Myocyte (in vitro differentiated cells): ENCODE results near the gene ACVR2B. TPM values are rescaled to one million over a fixed set of nuclear protein-coding genes. Genes with fewer than 3 reads are reported as not detected.
A peak's percentile ranks its signal among the peaks of the same experiment; 100 is the strongest.
"Not testable (repeated sequence)": the region's sequence is repeated elsewhere in the genome, so short reads cannot be mapped to it uniquely, and the experiment has no call there.

Experiments
- DNase-seq: peaks from one replicate; pipeline ENCODE4 v3.0.0-alpha.2; 2012; ENCODE audit warnings: low read depth
- polyA plus RNA-seq: library from polyadenylated mRNA; unstranded; fragments of >200 nt; gene quantifications from one replicate; pipeline ENCODE4 v1.2.1, GENCODE V29; 2012; ENCODE audit warnings: missing spikeins
- total RNA-seq: library from RNA; depleted of rRNA; stranded (reverse); fragments of >200 nt; gene quantifications from 2 replicates; pipeline ENCODE4 v1.2.3, GENCODE V29; 2014

ACVR2B gene
- total RNA-seq, result 2.7 and 2.9 TPM in 2 replicates
- 1.1 TPM for polyA plus RNA-seq

DNA sequence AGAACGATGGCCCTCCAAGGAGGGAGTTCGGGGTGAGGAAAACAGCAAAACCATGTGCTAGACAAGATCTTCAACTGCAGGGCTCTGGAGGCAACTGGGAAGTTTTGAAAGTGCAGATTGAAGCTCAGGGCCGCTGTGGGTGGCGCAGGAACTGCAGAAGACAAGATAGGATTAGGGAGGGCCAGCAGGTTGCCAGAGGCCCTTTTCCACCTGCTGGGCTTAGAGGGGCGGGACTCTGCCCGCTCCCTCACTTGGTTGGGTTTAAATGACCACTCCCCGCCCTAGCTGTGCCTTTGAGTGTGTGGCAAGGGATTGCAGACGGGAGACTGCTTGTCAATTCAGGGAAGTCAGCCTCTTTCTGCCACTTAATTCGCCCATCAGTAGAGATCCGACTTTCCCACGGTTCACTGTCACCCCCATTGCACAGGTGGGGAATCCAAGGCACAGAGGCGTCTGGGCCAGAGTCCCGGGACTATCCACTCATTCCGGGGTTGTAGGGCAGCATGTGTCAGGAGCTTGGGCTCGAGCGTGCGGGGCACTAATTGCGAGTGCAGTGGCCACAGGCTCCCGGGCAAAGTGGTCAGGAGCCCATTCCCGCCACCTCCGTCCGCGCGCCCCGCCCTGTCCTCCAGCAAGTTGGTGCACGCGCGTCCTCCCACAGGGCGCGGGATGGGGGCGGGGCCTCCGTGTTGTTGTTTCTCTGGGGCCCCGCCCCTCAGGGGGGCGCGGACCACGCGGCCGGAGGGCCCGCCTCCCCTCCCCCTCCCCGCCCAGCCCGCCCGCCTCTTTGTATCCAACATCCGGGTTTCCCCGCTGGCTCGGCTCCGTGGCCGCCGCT, at the start of gene ACVR2B:
Gene ACVR2B (plus strand): TSS at position 816 of the 838 bp plus-strand sequence. CDS start 433 bp downstream, outside the sequence.
- DNase-seq, result peak; percentile 81

DNA sequence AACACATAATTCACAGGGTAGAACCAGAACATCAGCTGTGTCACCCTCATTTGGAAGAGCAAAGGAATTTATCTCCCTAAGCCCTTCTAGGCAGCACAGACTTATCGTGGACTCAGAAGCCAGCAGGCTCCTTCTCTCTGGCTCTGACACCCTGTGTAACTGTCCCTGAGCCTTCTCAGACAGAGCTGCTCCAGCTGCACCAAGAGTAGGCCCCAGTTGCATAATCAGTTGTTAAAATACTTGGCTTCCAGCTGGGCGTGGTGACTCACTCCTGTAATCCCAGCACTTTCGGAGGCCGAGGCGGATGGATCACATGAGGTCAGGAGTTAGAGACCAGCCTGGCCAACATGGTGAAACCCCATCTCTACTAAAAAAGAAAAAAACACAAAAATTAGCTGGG, 49.4 kb upstream of the ACVR2B start:
- peak; percentile 65 for DNase-seq

DNA sequence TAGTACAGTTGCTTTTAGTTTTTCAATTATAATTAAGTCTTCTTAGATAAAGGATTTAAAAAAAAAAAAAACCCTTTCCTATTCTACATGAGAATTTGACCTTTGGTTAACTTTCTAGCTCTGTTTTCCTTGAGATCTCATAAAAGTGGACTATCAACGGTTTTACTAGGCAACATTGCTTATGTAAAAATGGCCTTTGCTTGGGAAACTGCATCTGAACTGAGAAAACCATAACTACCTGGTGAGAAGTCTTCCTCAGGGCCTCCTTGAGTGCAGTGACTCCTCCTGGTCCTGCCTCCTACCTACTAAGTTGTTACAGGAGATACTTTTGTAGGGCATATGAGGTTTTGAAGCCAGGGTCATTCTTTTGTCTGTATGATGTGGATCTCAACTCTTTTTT, 42.1 kb upstream of the ACVR2B start:
- DNase-seq, result no peak

DNA sequence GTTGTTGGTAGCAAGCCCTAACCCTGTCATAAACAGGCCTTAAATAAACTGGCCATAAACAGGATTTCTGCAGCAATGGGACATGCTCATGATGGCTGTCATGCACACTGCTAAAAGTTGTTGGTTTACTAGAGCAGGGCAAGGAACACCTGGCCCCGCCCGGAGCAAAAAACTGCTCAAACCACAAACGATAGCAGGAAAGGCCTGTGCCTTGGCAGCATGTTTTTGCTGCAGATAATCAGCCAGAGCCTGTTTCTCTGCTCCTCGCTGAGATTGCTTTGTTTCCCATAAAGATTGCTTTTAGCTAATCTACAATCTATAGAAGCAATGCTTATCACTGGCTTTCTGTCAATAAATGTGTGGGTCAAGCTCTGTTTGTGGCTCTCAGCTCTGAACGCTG, 32.9 kb upstream of the ACVR2B start:
- DNase-seq, result not testable (repeated sequence)

DNA sequence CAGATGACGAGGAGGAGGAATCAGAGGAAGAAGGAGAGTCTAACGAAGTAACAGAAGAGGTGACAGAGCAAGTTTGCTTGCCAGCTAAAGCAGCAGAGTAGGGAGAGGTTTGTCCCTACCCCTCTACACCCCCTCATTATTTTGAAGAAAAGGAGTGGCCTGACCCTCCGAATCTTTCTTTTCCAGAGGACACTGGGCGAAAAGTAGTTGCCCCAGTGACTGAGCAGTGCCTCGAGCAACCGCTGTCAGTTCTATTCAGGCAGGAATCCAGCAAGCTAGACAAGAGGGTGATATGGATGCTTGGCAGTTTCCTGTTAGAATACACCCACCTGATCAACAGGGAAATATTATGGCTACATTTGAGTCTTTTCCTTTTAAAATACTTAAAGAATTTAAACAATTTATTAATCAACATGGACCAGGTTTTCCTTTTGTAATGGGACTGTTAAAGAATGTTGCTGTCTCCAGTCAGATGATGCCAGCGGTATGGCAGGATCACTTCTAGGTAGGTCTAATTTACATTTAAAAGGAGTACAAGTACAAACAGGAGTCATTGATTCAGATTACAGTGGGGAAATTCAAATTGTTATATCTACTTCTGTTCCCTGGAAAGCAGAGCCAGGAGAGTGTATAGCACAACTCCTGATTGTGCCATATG, 31.9 kb upstream of the ACVR2B start:
- no peak for DNase-seq

DNA sequence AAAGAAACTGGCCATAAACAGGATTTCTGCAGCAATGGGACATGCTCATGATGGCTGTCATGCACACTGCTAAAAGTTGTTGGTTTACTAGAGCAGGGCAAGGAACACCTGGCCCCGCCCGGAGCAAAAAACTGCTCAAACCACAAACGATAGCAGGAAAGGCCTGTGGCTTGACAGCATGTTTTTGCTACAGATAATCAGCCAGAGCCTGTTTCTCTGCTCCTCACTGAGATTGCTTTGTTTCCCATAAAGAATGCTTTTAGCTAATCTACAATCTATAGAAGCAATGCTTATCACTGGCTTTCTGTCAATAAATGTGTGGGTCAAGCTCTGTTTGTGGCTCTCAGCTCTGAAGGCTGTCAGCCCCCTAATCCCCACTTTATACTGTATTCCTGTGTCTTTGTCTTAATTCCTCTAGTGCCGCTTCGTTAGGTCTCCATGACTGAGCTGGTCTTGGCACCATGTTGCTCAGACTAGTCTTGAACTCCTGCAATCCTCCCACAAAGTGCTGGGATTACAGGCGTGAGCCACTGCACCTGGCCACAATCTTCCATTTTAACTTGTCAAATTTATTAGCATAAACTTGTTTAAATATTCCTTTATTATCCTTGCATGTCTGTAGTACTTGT, 26.8 kb upstream of the ACVR2B start:
- not testable (repeated sequence) for DNase-seq

DNA sequence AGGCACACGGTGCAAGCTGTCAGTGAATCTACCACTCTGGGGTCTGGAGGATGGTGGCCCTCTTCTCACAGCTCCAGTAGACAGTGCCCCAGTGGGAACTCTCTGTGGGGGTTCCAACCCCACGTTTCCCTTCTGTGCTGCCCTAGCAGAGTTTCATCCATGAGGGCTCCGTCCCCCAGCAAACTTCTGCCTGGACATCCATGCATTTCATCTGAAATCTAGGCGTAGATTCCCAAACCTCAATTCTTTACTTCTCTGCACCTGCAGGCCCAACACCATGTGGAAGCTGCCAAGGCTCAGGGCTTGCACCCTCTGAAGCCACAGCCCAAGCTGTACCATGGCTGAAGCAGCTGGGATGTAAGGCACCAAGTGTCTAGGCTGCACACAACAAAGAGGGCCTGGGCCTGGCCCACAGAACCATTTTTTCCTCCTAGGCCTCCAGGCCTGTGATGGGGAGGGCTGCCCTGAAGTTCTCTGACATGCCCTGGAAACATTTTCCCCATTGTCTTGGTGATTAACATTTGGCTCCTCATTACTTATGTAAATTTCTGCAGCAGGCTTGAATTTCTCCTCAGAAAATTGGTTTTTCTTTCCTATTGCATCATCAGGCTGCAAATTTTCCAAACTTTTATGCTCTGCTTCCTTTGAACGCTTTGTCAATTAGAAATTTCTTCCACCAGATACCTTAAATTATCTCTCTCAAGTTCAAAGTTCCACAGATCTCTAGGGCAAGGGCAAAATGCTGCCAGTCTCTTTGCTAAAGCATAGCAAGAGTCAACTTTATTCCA, 20.6 kb upstream of the ACVR2B start:
- not testable (repeated sequence) for DNase-seq

DNA sequence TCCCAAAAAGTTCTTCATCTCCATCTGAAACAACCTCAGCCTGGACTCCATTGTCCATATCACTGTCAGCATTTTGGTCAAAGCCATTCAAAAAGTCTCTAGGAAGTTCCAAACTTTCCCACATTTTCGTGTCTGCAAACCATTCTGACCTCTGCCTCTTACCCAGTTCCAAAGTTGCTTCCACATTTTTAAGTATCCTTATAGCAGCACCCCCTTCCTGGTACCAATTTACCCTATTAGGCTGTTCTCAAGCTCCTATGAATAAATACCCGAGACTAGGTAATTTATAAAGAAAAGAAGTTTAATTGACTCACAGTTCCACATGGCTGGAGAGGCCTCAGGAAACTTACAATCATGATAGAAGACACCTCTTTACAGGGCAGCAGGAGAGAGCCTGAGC, 20.0 kb upstream of the ACVR2B start:
- DNase-seq, result not testable (repeated sequence)

DNA sequence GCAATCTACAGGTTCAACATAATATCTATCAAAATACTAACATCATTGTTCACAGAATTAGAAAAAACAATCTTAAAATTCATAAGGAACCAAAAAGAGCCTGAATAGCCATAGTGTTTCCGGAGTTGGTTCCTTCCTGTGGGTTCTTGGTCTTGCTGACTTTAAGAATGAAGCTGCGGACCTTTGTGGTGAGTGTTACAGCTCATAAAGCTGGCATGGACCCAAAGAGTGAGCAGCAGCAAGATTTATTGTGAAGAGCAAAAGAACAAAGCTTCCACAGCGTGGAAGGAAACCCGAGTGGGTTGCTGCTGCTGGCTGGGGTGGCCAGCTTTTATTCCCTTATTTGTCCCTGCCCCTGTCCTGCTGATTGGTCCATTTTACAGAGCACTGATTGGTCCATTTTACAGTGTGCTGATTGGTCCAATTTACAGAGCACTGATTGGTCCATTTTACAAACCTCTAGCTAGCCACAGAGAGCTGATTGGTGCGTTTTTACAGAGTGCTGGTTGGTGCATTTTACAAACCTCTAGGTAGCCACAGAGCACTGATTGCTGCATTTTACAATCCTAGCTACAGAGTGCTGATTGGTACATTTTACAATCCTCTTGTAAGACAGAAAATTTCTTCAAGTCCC, 15.1 kb upstream of the ACVR2B start:
- DNase-seq, result peak; percentile 28

DNA sequence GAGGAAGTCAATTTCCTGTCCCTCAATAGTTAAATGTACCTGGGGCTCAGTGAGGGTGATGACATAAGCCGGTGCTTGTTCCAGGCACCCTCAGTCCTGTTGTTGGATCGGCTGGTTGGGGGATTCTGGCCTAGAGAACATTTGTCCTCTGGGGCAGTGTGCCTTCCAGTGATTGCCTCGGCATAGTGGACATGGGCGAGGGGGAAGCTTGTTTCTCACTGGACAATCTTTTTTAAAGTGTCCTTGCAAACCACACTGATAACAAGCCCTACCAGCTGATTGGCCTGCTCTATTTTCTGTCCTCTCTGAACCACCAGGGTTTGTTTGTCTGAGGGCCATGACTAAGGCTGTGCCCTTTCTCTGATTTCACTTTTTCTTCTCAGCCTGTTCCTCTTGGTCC, 10.5 kb upstream of the ACVR2B start:
- DNase-seq, result not testable (repeated sequence)

DNA sequence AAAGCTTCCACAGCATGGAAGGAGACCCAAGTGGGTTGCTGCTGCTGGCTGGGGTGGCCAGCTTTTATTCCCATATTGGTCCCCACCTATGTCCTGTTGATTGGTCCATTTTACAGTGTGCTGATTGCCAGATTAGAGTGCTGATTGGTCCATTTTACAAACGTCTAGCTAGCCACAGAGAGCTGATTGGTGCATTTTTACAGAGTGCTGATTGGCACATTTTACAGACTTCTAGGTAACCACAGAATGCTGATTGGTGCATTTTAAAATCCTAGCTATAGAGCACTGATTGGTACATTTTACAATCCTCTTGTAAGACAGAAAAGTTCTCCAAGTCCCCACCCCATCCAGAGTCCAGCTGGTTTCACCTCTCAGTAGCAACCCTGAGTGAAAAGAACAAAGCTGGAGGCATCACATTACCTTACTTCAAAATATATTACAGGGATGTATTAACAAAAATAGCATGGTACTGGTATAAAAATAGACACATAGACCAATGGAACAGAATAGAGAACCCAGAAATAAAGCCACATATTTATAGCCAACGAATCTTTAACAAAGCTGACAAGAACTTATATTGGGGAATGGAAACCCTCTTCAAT, 7.5 kb upstream of the ACVR2B start:
- DNase-seq, result peak; percentile 40

DNA sequence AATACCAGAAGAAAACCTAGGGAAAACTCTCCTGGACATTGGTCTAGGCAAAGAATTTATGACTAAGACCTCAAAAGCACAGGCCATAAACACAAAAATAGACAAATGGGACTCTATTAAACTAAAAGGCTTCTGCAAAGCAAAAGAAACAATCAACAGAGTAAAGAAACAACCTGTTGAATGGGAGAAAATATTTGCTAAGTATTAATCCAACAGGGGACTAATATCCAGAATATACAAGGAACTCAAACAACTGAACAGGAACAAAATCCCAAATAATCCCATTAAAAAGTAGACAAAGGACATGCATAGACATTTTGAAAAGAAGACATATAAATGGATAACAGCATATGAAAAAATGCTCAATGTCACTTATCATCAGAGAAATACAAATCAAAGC, 6.9 kb upstream of the ACVR2B start:
- no peak for DNase-seq

DNA sequence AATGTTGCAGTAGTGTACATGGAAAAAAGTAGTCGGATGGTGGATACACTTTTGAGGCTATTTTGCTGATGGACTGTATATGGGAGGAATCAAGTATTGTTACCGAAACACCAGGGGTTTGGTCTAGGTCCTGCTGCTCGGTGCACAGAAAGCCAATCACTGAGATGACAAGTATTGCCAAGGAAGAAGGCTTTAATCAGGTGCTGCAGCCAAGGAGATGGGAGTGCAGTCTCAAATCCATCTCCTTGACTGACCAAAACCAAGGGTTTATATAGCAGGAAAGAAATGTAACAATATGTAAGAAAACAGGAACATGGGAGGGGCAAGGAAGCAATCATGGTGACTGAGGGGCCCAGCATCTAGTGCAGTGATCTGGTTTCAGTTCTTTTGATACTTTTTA, 2.8 kb upstream of the ACVR2B start:
- no peak for DNase-seq

DNA sequence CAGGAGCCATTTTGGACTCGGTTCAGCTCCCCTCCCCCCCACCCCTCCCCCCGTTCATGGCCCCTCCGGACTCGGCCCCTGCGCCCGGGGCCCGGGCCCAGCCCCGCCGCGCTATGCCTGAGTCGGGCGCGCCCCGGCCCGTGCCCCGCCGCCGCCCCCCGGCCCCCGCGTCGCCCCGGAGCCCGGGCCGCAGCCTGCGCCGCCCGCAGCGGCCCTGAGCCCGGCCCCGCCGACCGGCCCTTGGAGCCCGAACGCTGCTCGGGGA, 155 bp downstream of the ACVR2B start:
- DNase-seq, result no peak

DNA sequence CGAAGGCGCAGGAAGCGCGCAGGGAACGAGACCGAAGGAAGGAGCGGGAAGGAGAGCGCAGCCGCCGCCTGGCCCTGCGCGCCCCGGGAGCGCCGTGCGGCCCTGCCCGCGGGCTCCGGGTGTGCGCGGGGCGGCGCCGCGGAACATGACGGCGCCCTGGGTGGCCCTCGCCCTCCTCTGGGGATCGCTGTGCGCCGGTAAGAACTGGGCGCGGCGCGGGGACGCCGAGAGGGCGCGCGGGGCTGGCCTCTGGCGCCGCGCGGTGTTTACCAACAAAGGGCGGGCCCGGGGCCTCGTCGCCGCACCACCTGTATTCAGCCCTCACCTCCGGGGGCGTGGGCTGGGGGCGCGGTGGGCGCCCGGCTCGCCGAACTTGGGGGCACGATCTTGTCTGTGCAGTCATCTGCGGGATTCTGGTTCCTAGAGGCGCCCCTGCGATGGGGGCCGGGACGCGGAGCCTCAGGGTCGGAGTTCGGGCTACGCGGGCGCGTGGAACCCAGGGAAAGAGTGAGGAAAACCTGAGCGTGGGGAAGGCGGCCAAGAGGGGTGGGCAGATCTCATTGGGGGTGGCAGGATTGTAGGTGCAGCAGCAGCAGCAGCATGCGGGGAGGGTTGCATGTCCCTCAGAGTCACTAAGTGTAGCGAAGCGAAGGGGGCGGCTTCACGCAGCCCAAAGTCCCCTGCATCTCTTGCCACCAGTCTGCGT, 641 bp downstream of the ACVR2B start:
- peak; percentile 22 for DNase-seq

DNA sequence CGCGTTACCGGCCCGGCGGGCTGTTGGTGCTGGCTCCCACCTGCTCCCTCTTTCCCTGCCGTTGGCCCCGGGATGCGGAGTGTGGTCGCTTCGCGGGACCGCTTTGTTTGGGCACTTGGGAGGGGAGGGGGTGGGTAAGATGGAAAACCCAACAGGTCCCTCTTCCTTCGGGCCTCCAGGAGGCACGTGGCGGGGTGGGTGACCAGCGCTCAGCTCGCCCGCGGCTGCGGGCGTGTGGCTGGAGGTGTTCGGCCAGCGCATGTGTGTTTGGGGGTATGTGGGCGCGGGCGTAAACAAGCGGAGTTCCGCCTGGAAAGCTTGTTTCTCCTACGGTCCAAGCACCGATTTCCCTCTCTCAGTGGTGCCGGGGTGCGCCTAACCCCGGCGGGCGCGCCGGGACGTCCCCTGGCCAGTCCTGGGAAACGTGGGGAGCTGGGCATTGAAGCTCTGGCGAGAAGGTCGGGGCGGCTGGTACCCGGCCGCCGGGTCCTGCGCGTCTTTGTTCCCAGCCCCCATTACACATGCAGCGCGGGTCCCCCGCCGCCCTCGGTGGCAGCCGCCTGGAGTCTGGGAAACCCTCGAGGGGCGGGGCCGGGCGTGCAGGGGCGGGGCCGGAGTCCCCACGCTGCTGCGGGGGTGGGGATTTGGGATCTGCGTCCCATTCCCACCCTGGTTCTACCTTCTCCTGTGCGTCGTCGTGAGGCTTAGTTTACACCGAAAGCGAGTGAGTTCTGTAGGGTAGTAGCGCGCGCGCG, 1.4 kb downstream of the ACVR2B start:
- DNase-seq, result peak; percentile 53

DNA sequence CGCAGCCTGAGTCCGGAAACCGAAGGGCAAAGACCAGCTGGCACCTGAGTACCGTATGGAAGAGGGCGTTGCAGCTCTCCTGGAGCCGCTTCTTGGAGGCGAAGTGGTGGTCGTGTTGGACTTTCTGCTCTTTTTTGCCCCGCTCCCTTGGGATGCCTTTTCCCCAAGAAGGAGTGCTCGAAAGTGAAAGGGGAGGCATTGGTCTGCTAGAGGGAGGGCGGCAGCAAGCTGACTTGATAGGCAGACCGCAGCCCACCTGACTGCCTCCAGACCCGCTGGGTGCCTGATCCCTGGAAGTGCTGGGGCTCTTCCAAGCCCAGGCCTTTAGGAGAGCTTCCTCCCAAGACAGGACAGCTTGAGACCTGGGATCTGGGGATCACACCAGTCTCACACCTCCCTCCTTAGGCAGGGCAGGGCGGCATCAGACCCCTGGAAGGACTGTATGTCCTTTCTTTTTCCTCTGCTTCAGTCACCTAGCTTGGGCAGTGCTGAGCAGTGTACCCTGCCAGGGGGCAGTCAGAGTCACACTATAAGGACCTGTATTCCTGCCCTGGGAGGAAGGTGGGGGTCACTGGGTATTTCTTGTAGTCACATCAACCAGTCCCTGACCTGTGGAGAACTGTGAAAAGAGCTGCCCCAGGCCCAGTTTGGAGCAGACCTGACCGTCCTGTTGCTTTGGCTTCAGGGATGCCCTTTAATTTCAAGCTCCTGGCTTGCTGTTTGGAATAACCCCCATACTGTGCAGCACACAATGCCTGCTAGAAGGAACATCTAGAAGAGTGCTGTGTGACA, 2.1 kb downstream of the ACVR2B start:
- DNase-seq, result no peak
